Hematopoietic multipotent progenitor cell treated with erythropoietin and hydrocortisone succinate and interleukin-3 and kit ligand, for 8 days (in vitro differentiated cells): ENCODE data around the gene GALNT1.

Source experiments
- DNase-seq: peaks from one replicate; pipeline ENCODE4 v3.0.0-alpha.2; 2015

The GALNT1 gene

DNA sequence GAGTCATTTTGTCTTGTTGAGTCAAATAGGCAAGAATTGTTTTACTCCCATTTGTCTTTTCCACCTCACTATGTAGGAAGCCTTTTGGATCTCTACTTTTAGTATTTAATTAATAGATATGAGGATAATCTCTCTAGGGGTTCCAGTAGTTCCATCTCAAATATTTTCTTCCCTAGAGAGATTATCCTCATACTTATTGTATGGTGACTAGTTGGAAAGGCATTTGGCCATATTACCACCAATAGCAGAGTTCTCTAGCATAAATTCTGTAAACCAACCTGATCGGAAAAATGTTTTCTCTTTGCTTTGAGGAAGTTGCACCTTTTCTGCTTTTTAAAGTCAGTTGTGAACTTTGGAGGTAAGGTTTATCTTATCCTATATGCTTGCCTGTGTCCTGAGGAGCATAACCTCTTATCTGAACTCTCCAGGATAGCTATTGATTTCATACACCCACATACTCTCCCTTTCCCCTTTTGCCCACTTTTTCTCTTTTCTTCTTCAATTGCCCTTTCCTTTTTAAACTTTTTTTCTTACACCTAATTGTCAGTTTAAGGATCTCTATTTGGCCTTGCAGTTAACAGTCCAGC, 100.8 kb downstream of the GALNT1 start:
- DNase-seq, result peak; percentile 70

DNA sequence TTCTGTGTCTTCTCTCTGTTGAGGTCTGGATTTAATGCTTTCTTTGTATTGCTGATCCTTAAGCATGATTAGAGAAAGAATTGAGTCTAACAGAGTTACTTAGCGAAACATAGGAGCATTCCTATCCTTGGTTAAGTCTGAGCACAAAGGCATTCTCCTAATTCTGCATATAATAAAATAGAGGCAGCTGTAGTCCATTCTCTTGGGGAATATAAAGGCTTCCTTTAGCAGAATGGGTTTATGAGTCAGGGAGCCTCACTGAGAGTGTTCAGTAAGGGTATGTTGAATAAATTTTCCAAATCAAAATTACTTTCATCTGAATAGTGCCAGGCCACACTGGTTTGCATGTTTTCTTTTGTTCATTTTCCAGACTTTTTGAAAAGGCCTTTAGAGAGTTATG, 101.5 kb downstream of the GALNT1 start:
- no peak for DNase-seq

DNA sequence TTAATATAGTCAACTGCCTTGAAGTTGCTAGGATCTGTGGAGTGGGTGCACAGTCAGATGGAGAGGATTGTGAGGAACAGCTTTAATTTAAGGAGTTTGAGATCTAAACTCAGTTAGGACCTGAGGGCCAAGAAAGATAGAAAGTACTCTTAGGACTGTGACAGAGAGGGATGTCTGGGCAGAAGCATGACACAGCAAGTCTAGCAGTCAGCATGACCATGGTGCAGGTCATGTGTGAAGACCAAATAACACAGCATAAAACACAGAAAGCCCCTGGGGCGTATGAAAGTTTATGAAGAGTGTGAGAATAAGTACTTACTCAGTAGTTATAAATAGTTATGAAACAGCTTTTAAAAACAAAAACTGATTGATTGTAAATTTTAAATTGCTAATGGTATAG, 107.2 kb downstream of the GALNT1 start:
- peak; percentile 42 for DNase-seq

DNA sequence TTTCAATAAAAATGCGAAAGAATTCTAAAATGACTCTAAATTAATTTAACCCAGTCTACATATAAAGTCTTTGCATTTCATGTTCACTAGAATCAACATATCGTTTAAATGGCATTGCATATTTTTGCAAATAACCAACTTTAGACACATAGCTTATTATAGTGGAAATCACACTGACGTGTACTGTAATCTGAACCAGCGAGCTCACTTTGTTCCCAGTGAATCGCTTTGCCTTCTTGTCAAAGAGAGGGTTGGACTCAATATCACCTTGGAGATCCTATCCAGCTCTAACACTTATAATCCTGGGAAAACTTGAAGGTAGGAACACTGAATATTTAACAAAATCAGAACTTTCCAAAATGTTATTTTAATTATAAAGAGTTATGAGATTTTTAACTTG, 108.2 kb downstream of the GALNT1 start:
- no peak for DNase-seq

DNA sequence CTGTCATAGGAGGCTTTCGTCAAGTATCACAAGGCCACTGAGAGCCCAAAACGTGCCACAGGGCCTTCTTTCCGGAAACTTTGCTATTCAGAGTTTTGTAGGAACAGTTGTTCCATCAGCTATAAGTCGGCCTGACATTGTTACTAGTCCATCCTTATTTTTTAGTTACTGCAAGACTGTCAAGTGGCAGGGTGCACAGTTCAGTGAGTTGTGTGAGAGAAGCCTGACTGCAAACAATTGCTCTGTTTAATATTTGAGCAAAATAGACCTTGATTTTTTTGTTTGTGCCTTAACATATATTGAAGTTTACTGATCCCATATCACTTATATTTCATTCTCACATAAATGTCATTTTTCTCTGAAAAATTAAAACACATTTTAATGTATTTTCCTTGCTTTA, 110.1 kb downstream of the GALNT1 start:
- no peak for DNase-seq

DNA sequence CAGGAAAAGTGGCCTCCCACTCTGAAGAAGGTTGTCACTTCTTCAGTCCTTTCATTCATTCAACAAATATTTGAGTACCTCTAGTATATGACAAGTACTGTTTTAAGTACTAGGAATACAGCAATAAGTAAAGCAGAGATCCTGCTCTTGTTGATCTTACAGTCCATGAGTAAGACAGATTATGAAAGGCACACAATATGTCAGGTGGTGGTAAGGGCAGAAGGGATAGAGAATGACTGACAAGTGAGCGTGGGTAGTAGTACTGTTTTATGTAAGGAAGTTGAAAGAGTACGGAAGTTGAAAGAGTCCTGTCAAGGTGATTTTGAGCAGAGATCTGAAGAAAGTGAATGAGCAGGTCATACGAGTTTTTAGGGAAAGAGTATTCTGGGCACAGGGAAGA, 111.3 kb downstream of the GALNT1 start:
- DNase-seq, result no peak

DNA sequence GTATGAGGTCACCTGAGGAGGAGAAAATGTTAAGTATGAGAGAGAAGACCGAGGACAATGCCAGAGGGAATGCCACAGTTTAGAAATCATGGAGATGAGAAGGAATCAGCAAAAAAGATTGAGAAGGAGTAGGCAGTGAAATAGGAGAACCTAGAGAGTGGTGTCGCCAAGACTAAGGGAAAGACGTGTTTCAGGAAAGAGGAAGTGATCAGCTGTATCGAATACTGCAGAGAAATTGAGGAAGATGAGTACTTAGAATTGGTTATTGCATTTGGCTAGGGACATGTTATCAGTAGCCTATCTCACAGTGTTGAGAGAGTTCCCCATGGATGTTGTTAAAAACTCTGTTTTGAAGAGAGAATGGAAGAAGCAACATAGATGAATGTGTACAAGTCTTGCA, 112.3 kb downstream of the GALNT1 start:
- DNase-seq, result no peak

DNA sequence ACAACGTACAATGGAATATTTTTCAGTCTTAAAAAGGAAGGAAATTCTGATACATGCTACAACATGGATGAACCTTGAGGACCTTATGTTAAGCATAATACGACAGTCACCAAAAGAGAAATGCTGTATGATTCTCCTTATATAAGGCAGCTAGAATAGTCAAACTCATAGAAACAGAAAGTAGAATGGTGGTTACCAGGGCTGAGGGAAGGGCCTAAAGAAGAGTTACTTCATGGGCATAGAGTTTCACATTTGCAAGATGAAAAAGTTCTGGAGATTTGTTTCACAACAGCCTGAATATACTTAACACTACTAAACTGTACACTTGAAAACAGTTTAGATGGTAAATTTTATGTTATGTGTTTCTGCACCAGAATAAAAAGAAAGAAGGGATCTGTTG, 113.3 kb downstream of the GALNT1 start:
- DNase-seq, result no peak

DNA sequence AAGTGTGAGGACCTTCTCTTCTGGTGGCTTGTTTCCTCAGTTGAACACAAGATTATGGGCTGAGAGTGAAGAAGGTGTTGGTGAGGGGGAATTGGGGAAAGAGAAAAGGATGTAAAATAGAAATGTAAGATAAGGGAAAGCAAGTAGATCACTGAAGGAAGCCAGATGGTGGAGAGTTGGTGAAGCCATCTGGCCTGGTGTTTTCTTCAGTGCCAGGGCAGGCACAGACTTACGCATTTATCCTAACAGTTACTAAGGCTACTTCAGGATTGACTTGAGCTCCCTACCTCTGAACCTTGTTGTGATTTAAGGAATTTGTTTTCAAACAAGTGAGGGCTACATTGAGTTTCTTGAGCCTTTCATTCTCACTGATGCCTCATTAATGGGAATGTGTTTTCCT, 113.8 kb downstream of the GALNT1 start:
- no peak for DNase-seq

DNA sequence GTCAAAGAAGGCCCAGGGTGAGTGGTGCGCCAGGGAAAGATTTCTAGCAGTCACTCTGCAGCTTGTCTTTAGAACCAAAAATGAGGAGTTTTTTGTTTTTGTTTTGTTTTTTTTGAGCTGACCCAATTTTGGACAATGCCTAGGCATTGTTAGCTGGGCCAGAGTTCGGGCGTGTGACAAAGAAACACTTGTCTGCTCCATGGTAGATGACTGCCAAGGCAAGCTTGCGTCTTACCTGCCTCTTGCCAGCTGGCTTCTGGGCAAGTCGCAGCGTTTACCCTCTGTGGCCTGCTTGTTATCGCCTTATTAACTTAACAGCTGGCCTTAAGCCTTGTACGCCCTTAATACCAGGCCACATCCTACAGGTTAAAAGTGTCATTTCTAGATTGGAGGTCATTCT, 114.3 kb downstream of the GALNT1 start:
- DNase-seq, result no peak

DNA sequence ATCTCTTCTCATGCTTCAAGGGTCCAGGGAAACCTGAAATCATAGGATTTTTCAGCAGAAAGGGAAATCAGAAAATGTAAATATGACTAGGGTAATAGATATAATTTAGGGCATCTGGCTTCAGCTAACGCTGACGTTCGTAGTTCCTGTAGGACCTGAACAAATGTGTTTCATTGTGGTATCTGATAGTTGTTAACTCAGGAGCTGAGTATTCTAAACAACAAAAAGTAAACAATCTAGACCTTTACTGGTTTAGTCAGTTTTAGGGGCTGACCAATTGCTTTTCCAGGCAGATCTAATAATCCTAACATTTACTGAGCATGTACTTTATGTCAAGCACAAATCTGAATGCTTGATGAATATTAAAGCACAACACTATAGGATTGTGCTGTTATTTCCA, 114.8 kb downstream of the GALNT1 start:
- no peak for DNase-seq

DNA sequence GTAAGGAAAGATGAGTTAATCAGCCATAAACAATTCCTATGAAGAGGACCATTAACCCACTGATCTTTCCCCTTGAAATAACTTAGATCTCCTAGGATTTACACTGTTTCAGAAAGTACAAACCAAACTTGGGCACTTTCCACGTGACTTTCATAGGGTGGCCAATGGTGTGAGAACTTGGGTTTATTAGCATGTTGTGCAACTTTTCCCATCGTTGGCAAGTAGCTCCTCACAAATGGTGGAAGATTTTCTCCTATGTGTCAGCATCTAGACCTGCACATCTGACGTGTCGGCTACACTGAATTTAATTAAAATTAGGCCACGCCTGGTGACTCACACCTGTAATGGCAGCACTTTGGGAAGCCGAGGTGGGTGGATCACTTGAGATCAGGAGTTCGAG, 116.3 kb downstream of the GALNT1 start:
- DNase-seq, result no peak

DNA sequence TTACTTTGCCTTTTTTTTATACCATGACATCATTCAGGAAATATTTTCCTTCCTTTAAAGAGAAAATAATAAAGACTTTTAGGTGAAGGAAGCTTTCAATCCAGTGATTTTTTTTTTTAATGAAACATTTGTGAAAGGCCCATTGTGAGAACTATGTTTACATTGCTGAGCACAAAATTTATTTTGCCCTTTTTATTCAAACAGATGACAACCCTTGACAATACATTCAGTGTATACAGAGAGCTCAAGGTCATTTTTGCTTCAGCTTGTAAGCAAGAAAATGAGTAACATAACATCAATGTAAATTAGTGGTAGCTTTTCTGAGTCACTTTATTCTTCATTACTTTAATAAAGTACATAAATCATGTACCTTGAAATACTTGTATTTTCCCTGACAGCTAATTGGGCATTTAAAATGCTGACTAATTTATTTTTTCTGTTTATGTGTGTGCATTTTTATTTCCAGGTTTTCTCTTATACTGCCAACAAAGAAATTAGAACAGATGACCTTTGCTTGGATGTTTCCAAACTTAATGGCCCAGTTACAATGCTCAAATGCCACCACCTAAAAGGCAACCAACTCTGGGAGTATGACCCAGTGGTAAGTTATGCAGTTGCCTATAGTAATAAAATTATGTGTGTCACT, 121.6 kb downstream of the GALNT1 start:
- no peak for DNase-seq

DNA sequence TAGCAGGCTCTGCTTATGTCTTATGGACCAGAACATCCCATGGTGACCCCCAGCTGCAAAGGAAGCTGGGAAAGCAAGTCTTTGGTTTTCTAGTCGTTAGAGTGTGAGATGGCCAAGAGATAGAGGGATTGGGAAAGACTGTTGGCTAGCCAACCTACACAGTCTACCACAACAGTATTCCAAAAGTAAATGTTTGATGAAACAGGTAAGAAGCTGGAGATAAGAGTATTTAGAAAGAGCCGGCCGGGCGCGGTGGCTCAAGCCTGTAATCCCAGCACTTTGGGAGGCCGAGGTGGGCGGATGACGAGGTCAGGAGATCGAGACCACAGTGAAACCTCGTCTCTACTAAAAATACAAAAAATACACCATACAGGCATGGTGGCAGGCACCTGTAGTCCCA, 124.4 kb downstream of the GALNT1 start:
- no peak for DNase-seq

DNA sequence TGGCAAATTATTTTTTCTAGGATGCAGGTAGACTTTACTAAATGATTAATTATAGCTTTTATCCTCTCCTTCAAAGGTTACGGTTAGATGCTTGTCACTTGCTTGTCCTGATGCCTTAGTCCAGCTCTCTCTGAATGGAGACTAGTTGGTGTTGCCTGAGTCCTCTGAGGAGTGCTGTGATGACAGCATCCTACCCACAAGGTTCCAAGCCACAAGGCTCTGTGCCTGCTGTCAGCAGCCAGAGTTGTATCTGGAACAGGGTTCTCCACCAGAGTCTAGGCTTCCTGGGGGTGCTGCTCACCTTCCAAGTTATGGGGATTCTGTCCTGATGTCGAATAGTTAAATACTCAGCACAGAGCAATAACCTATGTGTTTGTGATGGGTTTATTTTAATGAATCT, 125.7 kb downstream of the GALNT1 start:
- DNase-seq, result no peak

DNA sequence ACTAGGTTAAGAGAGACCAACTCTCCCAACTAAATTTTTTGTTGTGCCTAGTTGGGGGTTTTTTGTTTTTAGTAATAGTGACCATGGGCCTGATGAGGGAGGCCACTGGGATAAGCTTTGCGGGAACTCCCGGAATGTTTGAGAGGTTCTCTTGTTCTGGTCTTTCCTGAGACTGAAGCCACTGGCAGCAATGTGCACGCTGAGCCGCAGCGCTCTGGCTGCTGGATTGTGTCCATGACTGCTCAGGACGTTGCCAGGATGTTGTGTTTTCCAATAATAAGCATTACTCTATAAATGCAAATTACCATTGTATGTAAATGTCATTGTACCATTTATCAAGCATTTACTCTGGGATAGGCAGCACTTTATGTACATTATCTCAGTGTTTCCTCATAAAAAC, 126.1 kb downstream of the GALNT1 start:
- DNase-seq, result no peak

DNA sequence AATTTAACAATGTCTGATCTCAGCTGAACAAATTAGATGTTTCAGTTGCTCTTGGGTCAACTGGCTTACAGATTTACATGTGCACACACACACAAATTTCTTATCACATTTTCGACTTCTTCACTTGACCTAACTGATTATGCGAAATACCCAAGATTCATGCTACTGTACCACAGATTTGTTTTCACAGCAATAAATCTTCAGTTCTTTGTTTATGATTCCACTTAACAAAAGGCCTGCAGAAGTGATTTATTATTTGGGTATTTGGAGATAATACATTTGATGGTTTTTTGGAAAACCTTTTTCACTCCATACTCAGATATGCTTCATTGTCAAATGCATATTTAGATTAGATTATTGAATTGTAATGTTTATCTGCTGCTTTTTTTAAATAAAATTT, 129.0 kb downstream of the GALNT1 start:
- no peak for DNase-seq

DNA sequence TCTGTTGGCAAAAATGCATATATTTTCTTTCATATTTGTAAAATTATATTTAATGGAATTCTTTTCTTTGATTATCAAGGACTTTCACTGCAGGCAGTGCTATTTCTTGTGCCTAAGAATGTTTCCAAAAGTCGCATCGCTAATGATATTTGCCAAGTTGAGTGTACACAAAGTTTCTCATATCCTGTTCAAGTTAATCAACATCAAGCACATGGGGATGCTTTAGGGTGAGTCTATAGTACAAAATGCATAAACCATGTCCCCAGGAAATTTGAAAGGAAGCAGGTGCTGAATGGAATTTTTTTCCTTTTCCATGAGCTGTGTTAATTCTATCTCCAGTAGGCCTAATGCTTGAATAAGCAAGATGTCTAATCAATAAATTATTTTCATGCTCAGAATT, 129.7 kb downstream of the GALNT1 start:
- DNase-seq, result no peak

DNA sequence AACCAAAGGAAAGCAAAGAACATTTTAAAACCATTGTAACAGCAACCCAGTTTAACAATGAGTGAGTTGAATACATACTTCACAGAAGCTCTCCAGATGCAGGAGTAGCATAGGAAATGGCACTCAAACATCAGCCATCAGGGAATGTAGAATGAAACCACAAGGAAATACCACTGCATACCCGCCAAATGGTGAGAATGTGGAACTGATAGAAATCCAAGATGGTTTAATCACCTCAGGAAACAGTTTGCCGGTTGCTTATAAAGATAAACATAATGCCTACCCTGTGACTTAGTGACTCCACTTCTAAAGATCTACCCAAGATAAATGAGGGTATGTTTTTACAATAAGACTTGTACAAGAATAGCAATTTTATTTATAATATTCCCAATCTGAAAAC, 132.0 kb downstream of the GALNT1 start:
- peak; percentile 9 for DNase-seq

DNA sequence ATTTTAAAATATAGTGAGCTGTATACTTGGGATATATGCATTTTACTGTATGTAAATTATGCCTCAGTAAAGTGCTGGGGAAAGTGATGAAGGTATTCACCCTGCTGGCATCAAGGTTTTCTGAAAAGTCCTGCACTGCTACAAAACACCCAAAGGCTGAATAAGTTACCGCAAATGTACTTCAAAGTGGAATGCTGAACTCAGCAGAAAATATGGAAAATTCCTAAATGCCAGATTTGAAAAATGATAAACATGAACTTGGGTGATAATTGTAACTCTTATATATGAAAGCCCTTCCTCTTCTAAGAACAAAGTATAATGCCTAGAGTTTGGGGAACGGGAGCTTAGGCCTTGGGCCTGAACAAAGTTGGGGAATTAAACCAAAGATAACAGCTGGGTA, 133.0 kb downstream of the GALNT1 start:
- no peak for DNase-seq

DNA sequence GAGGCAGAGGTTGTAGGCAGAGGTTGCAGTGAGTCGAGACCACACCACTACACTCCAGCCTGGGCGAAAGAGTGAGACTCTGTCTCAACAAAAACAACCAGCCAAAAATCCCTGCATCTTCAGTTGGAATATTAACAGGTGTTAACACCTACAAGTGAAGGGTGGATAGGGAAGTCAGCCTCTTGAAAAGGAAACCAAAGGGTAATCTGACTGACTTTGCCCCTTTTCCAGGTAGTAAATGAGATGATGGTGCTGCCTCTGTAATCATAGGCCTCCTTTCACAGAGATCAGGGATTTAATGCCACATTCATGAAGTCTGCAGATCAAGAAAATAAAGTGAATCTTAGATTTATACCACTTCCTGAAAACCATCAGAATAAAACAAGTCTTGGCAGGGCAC, 133.6 kb downstream of the GALNT1 start:
- no peak for DNase-seq

DNA sequence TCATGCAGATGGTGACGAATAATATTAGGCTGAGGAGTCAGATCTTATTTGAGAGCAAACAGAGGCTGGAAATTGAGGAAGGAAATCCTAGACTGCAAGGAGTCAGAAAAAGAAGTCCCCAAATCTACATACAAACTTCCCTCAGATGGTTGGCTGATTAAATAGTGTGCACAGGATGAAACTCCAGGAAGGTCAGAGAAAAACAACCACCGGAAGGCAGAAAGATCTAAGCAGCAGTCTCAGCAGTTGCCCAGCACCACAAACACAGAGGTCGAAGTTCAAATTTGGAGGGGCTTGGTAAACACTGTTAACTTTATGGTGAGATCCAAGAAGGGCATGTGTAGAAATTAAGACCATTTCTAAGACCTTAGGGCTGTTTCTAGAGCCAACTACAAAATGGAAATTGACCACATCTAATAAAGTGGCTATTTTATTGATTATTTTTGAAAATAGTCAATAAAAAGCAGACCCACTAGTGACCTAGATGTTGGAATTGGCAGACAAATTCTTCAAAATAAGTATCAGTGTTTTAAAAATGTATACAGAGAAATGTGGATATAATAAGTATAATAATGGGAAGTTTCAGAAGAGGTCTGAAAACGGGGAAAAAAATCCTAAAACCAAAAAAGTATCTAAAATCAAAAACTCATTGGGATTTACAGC, 134.8 kb downstream of the GALNT1 start:
- no peak for DNase-seq

DNA sequence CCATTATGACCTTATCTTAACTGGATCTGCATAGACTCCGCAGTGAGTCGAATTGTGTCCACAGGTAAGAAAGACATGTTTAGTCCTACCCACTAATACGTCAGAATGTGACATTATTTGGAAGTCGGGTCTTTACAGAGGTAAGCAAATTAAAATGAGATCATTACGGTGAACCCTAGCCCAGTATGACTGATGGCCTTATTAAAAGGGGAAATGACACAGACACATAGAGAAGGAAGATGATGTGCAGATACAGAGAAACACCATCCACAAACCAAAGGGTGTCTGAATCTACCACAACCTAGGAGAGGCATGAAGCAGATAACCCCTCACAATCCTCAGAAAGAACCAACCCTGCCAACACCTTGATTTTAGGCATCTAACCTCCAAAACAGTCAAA, 135.6 kb downstream of the GALNT1 start:
- DNase-seq, result no peak

DNA sequence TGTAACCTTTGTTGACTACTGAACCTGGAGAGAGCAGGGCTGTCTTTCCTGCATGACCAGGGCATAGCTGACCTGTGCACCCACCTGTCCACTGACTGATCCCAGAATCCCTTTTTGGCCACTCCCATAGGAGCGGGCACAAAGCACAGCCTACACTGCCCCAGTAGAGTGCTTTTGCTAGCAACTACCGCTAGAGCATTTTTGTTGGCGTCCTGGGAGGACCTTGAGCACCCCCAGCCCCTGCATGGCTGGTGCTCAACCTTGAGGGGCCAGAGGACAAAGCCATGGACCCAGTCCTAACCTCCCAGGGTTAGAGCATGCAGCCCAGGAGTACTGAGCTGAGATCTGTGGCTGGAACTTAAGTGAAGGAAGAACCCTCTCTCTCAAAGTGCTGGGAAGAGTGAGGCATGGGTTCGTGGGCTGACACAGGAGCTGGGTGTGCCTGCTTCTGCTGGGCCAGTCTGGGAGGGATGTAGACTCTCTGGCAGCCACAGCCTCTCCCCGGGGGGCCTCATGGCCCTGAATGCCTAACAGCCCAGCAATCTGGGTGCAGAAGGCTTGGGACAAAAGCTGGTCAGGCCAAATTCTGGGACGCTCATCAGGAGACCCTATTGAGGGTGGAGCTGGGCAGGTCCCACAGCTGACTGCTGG, 140.0 kb downstream of the GALNT1 start:
- DNase-seq, result no peak
